GM23248 (cell line): Measurements from ENCODE around the gene CDH13.

Source experiments
- EZH2 ChIP-seq: fragments of 200-600 bp; sonication (generic); IDR thresholded peaks from 2 replicates; pipeline ENCODE4 v1.6.1; 2018; ENCODE audit warnings: antibody characterized with exemption, mild to moderate bottlenecking; ENCODE audit not compliant: insufficient read depth, poor library complexity, severe bottlenecking
- EZH2phosphoT487 ChIP-seq: fragments of 200-600 bp; sonication (generic); IDR thresholded peaks from 2 replicates; pipeline ENCODE4 v1.6.1; 2018; ENCODE audit warnings: antibody characterized with exemption, moderate library complexity, mild to moderate bottlenecking, low read depth; ENCODE audit not compliant: insufficient read depth

DNA sequence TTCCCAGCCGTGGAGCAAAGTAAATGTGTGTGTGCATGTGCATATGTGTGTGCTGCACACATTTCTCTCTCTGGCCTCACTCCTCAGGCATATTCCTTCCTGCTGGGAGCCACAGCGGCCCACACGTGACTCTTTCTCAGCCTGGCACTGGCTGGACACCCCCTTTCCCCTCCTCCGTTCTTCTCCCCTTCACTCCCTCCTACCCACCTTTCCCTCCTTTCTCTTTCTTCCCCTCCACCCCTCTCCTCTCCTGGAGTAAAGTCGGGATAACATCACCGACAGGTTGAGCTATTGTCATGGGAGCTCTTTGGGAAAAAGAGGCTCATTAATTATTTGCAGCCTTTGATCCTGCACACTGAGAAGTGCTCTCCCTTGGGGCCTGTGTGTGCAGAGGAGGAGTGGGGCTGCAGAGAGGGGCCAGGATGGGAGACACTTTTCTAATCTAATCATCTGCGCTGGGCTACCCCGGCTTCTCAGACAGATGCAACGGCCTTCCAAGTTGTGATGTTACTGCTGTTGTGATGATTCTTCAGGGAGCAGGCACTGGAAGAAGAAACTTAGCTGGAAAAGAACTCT lies 1054.7 kb downstream of the CDH13 start:
- no peak for TF ChIP-seq EZH2phosphoT487
- TF ChIP-seq EZH2: no peak
